ENCODE data around the gene SCO2.

SCO2 gene

DNA sequence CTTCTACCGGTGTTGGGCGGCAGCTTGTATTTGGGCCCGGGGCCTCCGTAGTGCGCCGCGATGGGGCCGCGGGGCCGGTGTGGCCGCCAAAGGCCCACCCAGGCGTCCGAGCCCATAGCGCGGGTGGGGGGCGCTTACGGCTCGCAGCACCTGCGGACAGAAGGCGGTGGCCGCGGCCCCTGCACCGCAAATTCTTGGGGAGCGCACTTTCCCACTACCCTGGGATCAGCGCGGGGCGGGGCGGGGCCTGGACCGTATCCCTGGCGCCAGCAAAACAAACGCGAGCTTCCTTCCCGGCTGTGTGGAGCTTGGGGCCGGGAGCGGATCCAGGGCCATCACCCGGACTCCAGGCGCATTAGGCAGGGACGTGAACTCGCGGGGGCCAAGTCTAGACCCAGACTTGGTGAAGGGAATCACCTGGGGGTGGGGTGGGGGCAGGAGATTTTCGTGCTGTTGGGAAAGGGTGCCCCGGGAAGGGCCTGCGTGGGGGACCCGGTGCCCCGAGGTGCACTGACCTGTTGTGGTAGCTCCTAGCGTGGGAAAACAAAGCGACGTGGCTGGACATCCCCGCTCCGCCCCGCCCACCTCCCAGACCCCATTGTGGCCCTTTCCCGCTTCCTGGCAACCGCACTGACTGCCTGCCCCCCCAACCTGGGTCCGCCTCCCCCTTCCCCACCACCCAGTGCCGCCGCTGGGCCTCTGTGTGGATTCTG is 6.7 kb upstream of the SCO2 start:
- DNase-seq (ENCODE audit: low read depth), result no peak

DNA sequence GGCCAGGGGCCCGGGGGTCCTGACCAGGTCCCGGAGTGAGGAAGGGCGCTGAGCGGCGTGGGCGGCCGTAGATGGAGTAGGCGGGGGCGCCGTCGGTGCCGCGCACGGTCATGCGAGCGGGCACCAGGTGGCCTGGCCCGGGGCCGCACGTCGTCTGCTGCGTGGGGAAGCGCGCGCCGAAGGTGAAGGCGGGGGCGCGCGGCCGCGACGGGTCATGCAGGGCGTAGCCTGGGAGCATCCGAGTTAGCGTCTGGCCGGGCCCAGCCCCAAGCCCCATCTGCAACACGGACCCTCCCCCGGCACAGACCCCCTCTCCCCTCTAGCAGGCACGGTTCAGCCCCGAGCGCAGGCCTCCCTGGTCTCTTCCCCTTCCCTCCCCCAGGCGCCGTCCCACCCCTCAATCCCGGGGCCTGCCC is 6.2 kb upstream of the SCO2 start:
- DNase-seq (ENCODE audit: low read depth), result no peak

DNA sequence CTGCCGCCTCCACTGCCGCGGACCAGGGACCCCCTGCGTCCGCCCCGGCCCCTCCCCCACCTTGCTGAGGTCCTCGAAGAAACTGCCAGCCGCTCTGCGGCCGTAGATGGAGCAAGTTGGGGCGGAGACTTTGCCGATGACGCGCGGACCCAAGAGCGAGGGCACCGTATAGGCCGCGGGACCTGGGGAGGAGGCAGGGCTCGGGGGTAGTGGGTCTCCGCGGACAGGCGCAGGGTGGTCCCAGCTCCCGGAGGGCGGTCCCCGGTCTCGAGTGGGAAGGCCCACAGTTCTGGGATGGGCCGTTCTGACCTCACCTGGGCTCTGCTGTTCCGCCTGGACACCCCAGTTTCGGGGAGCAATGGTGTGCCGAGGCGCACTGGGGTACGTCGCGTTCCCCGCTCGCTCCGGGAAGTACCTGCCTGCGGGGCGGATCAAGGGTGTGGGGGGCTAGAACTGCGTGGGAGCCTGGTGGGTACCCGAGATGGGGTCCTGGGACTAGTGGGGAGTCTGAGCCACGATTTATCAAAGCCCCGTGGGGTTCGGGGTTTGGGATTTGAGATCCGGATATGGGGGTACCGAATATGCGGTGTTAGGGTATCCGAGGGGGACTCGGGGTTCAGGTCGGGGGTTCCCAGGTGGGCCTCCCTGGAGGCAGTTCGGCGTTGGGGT is 5.6 kb upstream of the SCO2 start:
- peak; percentile 75 for DNase-seq (ENCODE audit: low read depth)

DNA sequence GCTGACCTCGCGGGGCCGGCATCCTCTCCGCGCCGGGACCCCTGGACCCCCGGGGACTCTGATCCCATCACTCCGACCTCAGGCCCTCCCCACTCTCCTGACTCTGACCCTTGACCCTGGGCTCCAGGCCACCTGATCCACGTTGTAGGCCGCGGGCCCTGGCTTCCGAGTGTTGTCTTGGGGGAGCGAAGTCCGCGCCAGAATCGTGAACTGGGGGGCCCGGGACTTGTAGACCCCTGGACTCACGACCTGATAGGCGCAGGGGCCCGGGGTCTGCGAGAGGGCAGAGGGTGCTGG is 5.1 kb upstream of the SCO2 start:
- DNase-seq (ENCODE audit: low read depth), result no peak

DNA sequence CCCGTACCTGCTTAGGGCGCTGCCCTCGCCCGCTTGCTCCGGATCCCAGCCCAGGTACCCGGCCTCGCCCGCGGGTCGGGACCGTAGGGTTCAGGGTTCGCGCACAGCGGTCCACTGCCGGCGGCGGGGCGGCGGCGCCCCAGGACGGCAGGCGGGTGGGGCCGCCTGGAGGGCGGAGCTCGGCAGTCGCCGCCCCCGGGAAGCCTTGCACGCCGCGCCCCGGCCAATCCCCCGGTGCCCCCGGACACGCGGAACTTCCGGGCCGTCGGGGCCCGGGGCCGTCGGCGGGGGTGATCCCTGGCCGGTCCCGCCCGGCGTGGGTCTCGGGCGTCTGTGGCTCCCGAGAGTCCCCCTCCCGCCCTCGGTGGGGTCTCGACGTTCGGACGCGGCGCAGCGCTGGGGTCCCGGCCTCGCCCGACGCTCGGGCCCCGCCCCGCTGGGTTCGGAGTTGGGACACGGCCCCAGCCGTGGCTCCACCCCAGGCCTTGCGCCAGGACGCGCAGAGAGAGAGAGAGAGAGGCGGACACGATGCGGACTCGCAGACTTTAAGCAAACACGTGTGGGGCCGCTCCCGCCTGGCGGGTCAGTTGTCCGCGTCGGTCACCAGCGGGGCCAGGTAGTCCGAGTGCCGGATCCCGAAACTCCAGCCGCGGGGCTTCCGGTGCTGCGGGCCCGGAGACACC is 4.6 kb upstream of the SCO2 start, which contains the start of gene TYMP:
Gene TYMP (minus strand): TSS at position 116 of the 683 bp plus-strand sequence. CDS start 303 bp downstream, outside the sequence.
- DNase-seq (ENCODE audit: low read depth), result no peak

DNA sequence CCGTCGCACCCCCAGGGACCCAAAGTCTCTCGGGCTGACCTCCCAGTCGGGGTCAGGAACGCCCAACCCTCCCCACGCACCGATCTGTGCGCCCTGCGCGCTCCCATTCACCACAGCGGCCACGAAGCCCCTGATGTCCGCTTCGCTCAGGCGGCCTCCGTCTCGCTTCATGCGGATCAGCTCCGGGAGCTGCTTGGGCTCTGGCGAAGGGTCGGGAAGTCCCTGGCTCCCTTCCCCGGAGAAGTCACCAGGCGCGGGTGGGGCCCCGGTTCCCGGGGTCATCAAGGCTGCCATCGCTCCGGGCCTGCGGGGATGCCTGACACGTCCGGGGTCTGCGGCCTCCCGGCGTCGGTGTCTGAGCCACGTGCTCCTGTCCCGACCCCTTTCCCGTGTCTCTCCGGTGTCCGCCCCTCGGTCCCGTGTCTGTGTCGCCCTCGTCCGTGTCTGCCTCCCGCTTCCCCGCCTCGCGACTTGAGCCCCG is 4.1 kb upstream of the SCO2 start:
- no peak for DNase-seq (ENCODE audit: low read depth)

DNA sequence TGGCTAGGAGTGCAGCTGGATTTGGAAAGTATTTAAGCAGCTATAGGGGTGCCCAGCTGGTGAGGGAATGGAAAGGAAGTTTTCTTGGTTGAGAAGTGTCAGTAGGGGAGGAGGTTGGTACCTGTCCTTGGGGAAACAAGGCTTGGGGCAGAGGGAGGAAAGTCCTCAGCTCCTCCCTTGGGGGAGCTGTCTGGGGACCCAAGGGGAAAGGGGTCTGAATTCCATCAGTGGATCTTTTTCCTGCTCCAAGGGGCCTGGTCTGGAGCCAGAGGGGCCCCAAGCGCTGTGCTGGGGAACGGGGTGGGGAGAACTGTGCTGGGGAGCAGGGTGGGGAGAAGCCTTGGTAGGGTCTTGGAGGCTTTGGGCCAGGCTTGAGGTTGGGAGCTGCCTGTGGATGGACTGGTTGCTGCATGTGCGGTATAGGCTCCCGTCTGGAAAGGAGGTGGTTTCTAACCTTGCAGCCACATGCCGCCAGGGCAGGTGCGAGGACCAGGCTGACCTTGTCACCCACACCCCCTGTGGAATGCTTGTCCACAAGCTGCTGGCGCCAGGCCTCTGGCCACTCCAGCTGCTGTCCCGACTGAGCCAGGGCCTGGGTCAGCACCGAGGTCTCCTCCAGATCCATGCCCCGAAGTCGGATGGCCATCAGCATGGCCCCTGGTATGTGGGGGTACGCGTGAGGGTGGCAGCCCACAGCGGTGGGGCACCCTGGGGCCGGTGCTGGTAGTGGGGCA is 3.5 kb upstream of the SCO2 start:
- no peak for DNase-seq (ENCODE audit: low read depth)

DNA sequence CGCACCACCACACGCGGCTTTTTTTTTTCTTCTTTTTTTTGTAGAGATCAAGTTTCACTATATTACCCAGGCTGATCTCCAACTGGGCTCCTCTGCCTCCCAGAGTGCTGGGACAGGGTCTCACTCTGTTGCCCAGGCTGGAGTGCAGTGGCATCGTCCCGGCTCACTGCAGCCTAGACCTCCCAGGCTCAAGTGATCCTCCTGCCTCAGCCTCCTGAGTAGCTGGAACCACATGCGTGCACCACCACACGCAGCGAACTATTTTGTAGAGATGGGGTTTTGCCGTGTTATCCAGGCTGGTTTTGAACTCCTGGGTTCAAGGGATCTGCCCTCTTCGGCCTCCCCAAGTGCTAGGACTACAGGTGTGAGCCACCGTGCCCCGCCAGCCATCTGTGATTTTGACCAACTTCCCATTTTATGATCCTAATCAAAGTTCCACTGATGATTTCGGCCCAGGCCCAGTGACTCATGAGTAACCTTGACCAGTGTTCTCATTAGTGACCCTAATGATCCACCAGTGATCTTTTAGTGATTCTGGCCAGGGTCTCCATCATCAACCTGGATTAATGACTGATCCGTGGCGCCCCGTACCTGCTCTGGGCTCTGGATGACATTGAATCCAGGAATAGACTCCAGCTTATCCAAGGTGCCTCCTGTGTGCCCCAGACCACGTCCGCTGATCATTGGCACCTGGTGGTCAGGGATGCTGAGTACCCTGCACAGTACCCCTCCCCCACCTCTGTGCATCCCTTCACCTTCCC is 2.7 kb upstream of the SCO2 start:
- no peak for DNase-seq (ENCODE audit: low read depth)

DNA sequence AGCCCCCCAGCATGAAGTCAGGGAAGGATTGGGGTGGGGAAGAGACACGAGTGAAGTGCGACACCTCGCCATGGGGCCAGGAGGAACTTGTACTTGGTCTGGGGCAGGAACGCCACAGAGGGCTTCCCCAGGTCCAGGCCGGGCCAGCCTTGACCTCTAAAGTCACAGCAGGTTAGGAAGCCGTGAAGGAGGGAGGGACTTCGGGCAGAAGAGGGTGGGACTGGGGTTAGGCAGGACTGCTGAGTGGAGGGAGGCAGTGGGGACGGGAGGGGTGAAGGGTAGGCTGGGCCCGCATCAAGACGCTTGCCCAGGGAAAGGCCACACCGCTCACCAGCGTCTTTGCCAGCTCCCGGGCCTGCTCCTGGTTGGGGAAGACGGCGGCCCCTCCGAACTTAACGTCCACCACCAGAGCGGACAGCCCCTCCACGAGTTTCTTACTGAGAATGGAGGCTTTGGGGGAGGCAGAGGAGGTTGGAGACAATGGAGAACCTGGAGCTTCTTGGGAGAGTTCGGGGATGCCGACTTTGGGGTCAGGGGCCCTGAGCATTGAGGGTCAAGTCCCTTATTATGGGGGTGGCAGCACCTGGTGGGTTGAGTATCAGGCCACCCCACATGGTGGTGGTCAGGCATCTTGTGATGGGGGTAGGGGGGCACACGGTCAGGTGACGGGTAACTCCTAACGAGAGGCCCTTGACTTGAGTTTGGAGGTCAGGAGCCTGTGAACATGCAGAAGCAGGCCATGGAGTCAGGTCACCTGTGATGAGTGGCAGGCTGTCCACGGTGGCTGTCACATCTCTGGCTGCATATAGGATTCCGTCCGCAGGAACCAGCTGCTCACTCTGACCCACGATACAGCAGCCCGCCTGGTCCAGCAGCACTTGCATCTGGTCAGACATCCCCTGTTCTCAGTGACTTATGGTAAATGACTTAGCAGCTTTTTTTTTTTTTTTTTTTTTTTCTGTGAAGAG is 1.7 kb upstream of the SCO2 start:
- no peak for DNase-seq (ENCODE audit: low read depth)

DNA sequence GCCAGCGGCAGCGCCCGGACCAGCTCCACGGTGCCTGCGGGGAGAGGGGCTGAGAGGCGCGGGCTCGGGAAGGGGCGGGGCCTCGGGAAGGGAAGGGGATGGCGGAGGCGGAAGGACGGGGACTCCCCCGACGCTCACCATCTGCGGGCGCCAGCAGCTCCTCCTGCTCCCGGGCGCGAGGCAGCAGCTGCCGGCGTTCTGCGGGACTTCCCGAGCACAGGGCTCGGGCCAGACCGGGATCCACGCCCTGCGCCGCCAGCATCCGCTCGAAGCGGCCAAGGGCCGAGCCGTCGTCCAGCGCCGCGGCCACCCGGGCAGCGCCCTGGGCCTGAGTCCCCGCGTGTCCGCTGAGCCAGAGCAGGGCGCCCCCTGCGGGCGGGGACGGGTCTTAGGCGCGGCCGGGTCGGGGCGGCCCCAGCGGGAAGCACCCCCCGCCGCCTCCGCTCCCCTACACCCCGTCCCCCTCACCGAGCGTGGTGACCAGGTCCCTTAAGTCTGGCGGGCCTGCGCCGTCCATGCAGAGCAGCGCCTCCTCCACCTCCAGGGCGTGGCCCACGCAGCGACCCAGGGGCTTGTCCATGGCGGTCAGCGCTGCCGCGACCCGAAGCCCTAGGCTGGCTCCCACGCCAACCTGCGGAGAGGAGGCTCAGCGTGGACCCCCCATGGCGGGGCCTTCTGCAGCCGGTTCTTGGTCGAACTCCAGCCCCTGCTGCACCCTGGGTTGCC is 873 bp upstream of the SCO2 start:
- peak; percentile 69 for DNase-seq (ENCODE audit: low read depth)

DNA sequence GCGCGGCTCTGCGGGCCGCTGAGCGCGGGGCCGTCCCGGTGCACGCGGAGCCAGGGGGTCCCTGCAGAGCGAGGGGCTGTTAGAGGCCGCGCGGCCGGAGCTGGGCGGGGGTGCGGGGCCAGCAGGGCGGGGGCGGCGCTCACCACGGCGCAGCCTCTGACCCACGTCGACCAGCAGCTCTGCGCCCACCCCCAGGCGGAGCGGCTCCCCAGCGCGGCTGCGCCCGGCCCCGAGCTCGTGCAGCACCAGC is 385 bp upstream of the SCO2 start:
- DNase-seq (ENCODE audit: low read depth), result no peak

DNA sequence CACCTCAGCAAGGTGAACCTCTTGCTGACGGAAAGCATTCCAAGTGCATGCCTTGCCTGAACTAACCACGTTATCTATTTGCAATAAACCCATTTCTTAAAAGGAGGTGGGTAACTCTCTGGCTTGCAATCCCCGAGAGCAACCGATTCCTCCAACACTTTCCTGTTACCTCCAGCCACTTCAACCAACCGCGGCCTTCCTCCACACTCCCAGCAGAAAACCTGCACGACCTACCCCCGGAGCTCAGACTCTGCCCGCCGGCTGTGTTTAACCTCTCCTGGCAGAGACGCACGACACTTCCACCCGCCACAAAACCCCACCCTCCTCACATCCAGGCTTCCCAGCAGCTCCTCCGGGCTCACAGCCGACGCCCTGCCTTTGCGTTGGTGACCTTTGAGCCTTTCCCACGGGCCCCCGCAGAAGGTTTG is 708 bp downstream of the SCO2 start:
- no peak for DNase-seq (ENCODE audit: low read depth)

DNA sequence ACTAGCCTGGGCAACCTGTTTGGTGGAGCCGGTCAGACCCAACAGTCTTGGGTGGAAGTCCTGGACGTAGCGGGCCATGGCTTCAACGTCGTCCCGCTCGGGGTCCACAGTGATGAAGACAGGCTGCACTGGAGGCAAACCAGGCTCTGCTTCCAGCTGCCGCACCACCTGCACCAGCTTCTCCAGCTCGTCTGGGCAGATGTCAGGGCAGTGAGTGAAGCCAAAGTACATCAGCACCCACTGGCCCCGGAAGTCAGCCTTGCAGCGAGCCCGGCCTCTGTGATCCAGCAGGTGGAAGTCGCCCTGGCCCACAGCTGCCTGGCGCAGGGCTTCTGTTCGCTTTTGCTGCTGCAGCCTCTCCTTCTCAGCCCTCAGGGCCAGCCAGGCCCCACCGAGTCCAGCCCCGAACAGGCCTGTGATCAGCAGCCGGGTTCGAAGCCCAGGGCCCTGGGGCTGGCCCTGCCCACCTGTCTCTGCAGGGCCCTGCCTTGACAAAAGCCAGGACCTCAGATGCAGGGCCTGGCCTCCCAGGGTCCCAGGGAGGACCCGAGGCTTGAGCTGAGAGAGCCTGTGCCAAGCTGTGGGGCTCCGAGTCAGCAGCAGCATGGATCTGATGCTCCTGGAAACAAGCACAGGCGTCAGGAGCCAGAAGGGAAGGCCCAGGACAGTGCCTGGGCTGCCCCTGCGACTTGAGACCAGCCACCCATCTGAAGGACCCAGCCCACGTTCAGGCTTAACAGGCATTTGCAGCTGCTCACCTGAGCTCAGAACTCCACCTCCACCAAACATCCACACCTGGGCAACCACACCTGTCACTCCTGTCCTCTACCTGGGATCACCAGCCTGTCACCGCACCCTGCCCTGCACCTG is 1.4 kb downstream of the SCO2 start:
- no peak for DNase-seq (ENCODE audit: low read depth)

DNA sequence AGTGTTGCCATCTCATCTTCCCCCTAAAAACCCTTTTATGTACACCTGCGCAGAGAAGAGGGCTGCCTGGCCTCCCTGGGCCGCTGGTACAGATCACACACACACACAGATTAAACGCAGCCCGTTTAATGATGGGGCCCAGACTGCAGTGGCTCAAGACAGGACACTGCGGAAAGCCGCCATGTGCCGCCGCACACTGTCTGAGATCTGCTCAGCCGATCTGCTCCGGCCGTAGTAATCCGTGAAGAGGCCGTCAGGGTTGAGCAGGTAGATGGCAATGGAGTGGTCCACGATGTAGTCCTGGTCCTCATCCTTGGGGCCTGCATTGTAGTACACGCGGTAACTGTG is 2.0 kb downstream of the SCO2 start:
- DNase-seq (ENCODE audit: low read depth), result no peak

DNA sequence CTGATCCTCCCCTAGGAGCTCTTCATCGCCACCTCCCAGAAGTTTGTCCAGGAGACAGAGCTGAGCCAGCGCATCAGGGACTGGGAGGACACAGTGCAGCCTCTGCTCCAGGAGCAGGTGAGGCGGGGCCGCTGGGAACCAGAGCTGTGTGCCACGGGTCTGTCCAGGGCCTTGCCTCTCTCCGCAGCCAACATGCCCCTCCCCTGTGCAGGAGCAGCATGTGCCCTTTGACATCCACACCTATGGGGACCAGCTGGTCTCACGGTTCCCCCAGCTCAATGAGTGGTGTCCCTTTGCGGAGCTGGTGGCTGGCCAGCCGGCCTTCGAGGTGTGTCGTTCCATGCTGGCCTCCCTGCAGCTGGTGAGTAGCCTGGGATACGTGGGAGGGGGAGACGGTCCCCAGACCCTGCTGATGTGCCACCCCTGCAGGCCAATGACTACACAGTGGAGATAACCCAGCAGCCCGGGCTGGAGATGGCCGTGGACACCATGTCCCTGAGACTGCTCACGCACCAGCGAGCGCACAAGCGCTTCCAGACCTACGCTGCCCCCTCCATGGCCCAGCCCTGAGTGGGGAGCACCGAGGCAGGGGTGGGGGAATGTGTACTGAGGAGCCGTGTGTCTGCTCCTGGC is 2.5 kb downstream of the SCO2 start:
- DNase-seq (ENCODE audit: low read depth), result no peak

DNA sequence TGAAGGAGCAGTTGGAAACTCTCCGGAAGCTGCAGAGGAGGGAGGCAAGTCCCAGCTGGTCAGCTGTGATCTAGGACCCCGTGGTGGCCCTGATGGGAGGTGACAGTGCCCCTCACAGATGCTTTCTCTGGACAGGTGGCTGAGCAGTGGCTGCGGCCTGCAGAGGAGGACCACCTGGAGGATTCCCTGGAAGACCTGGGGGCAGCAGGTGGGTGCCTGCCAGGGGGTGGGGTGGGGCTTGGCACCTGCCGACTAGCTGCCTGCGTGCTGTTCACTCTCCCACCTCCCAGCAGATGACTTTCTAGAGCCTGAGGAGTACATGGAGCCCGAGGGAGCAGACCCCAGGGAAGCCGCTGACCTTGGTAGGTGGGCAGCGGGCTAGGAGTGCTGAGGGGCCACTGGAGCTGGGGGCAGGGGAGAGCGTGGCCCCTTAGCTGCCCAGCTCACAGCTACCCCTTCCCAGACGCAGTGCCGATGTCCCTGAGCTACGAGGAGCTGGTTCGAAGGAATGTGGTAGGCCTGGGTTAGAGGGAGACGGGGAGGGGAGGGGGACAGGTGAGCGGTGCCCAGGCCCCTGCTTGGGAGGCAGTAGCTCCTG is 3.1 kb downstream of the SCO2 start:
- no peak for DNase-seq (ENCODE audit: low read depth)

DNA sequence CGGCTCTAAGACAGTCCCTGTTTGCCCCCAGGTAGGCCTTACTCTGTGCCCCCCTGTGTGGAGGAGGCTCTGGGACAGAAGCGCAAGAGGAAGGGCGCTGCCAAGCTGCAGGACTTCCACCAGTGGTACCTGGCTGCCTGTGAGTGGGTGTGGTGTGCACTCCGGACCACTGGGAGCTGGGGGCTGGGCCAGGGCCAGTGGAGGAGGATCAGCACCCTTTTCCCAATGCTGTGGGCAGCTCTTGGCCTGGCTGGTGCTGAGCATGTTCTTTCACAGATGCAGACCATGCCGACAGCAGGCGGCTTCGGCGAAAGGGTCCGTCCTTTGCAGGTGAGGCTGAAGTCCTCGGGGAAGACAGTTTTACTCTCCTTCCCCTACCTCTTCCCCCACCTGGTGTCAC is 3.7 kb downstream of the SCO2 start:
- no peak for DNase-seq (ENCODE audit: low read depth)

DNA sequence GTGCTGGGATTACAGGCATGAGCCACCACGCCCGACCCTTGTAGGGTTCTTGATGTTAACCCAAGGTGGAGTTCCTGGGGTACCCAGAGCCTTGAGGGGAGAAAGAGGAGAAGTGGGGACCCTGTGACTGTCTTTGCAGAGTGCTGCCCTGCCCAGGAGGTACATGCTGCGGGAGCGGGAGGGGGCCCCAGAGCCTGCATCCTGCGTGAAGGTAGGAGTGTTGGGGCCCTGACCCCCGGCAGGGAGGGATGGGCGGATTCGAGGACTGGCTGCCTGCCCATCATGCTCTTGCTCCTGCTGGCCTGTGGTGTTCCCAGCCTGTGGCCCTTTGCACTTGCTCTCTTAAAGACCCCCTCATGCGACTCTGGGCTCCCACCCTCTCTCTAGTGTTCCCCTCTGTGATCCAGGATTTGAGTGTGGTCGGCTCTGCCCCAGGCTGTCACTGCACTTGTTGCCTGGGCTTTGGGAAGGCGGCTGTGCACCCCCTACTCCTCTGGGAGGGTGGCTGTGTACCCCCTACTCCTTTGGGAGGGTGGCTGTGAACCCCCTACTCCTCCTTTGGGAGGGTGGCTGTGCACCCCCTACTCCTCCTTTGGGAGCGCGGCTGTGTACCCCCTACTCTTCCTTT is 4.5 kb downstream of the SCO2 start:
- DNase-seq (ENCODE audit: low read depth), result no peak
